GM12878 (cell line): ENCODE data around the gene AIFM1. TPM values are rescaled to one million over a fixed set of nuclear protein-coding genes. Genes with fewer than 3 reads are reported as not detected.

Experiments used
- CBFB ChIP-seq: IDR thresholded peaks from 2 replicates; pipeline ENCODE4 v1.6.1; 2016; ENCODE audit warnings: antibody characterized with exemption, low read depth
- CREB1 ChIP-seq: IDR thresholded peaks from 2 replicates; pipeline ENCODE4 v1.6.1; 2012; ENCODE audit warnings: low read depth, mild to moderate bottlenecking, inconsistent platforms
- EGR1 ChIP-seq, 2 experiments: IDR thresholded peaks; 1 replicate in 1 of 2; 2 replicates in 1 of 2; pipeline ENCODE4 v1.6.1; 2011 to 2012; ENCODE audit warnings: low read depth in 2 of 2, low read length in 2 of 2, borderline replicate concordance in 1 of 2, mild to moderate bottlenecking in 1 of 2, moderate library complexity in 1 of 2
- IKZF2 ChIP-seq, 2 experiments: fragments of 450-650 bp; IDR thresholded peaks; 2 replicates each; pipeline ENCODE4 v1.6.1; 2017; ENCODE audit warnings: mild to moderate bottlenecking in 2 of 2, moderate library complexity in 2 of 2
- LARP7 ChIP-seq: fragments of 450-650 bp; IDR thresholded peaks from 2 replicates; pipeline ENCODE4 v1.6.1; 2017; ENCODE audit warnings: mild to moderate bottlenecking
- MXI1 ChIP-seq: fragments of 150-350 bp; IDR thresholded peaks from 2 replicates; pipeline ENCODE4 v1.6.1; 2011; ENCODE audit warnings: low read depth, mild to moderate bottlenecking, inconsistent platforms, low read length, improper control_type of control experiment
- POLR2A ChIP-seq: IDR thresholded peaks from 2 replicates; pipeline ENCODE4 v1.6.1; 2011; ENCODE audit warnings: low read depth, mild to moderate bottlenecking, low read length
- SMAD1 ChIP-seq: fragments of 450-650 bp; IDR thresholded peaks from 2 replicates; pipeline ENCODE4 v1.6.1; 2018; ENCODE audit warnings: mild to moderate bottlenecking, low read depth; ENCODE audit not compliant: partially characterized antibody
- YY1 ChIP-seq: IDR thresholded peaks from 2 replicates; pipeline ENCODE4 v1.6.1; 2011; ENCODE audit warnings: low read depth, mild to moderate bottlenecking, low read length
- ZNF207 ChIP-seq: fragments of 450-650 bp; IDR thresholded peaks from 2 replicates; pipeline ENCODE4 v1.6.1; 2014; ENCODE audit warnings: antibody characterized with exemption, mild to moderate bottlenecking, borderline replicate concordance
- polyA plus RNA-seq, 11 experiments: library from polyadenylated mRNA; depleted of rRNA in 4 of 11; unstranded in 6 of 11; stranded (reverse) in 5 of 11; fragments of >200 nt; fragmentation: Nextera tagmentation in 4 of 11; fragmentation: Illumina TruSeq in 1 of 11; extraction: Ambion mirVana in 4 of 11; extraction: Trizol in 1 of 11; gene quantifications; 1 replicate in 1 of 11; 2 replicates in 10 of 11; pipeline versions ENCODE4 v1.2.1 to v1.2.3, GENCODE V29; 2011 to 2016; ENCODE audit warnings: inconsistent platforms in 2 of 11, missing spikeins in 2 of 11, low read depth in 1 of 11
- total RNA-seq, 4 experiments: library from RNA; depleted of rRNA in 3 of 4; stranded (reverse); fragments of >200 nt in 3 of 4; fragmentation: Illumina TruSeq in 1 of 4; extraction: Trizol in 1 of 4; gene quantifications; 2 replicates each; pipeline versions ENCODE4 v1.2.1 to v1.2.3, GENCODE V29; 2013 to 2021
- TF ChIP-seq, protein P1 (sequence below), 3 experiments: IDR thresholded peaks in 2 of 3; conservative IDR thresholded peaks in 1 of 3; 2 replicates each; pipeline ENCODE4 v1.5.1; 2011; ENCODE audit warnings: low read depth in 3 of 3, low read length in 3 of 3, mild to moderate bottlenecking in 3 of 3, control low read depth in 2 of 3, moderate library complexity in 2 of 3, inconsistent platforms in 1 of 3, mixed read lengths in 1 of 3; ENCODE audit not compliant: control insufficient read depth in 2 of 3, insufficient read depth in 1 of 3; ENCODE audit errors: extremely low read depth in 1 of 3
- TF ChIP-seq, protein P2 (sequence below): IDR thresholded peaks from 2 replicates; pipeline ENCODE4 v1.6.1; 2011; ENCODE audit warnings: borderline replicate concordance, low read depth, mild to moderate bottlenecking, moderate library complexity, mixed read lengths, low read length; ENCODE audit not compliant: insufficient read depth; ENCODE audit errors: extremely low read length
- TF ChIP-seq, protein P3 (sequence below): fragments of 450-650 bp; IDR thresholded peaks from 2 replicates; pipeline ENCODE4 v1.6.1; 2014; ENCODE audit warnings: mild to moderate bottlenecking
- TF ChIP-seq, protein P4 (sequence below): fragments of 450-650 bp; IDR thresholded peaks from 2 replicates; pipeline ENCODE4 v1.6.1; 2017; ENCODE audit warnings: mild to moderate bottlenecking, moderate library complexity
- TF ChIP-seq, protein P5 (sequence below): IDR thresholded peaks from 2 replicates; pipeline ENCODE4 v1.6.1; 2011; ENCODE audit warnings: mild to moderate bottlenecking, low read depth, low read length, moderate library complexity; ENCODE audit not compliant: insufficient replicate concordance
- TF ChIP-seq, protein P6 (sequence below): fragments of 450-650 bp; IDR thresholded peaks from 2 replicates; pipeline ENCODE4 v1.6.1; 2017; ENCODE audit warnings: antibody characterized with exemption, mild to moderate bottlenecking, moderate library complexity

AIFM1 gene
- total and polyA plus RNA-seq, 10 of the 15 experiments (the other 5 are each of a cell fraction or from before 2014, with no cell fraction given): 44.2 to 121 (median 80.0) TPM

DNA sequence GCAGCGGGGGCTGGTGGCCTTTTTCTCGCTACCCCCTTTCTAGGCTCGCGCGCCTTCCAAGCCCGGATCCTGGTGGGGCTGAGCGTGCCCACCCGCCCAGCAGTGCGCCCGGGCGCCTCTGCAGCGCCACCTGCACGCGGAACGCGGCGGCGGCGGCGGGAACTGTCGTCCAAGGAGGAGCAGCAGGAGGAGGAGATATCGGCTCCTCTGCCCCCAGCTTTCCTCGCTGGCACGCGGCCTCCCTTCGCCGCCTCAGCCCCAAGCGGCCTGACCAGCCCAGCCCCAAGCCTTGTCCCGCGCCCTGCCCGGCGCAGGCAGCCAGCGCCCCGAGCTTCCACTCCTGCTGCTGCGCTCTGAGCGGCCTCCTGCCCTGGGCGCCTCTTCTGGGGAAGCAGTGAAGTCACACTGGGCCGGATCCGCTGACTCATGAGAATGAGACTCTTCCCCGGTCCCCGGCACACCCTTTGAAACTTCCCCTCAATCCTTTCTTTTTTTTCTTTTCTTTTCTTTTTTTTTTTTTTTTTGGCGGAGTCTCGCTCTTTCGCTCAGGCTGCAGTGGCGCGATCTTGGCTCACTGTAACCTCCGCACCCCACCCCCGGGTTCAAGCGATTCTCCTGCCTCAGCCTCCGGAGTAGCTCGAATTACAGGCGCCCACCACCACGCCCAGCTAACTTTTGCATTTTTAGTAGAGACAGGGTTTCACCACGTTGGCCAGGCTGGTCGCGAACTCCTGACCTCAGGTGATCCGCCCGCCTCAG, 44.7 kb downstream of the AIFM1 start (continued):
- TF ChIP-seq, protein P1, sequence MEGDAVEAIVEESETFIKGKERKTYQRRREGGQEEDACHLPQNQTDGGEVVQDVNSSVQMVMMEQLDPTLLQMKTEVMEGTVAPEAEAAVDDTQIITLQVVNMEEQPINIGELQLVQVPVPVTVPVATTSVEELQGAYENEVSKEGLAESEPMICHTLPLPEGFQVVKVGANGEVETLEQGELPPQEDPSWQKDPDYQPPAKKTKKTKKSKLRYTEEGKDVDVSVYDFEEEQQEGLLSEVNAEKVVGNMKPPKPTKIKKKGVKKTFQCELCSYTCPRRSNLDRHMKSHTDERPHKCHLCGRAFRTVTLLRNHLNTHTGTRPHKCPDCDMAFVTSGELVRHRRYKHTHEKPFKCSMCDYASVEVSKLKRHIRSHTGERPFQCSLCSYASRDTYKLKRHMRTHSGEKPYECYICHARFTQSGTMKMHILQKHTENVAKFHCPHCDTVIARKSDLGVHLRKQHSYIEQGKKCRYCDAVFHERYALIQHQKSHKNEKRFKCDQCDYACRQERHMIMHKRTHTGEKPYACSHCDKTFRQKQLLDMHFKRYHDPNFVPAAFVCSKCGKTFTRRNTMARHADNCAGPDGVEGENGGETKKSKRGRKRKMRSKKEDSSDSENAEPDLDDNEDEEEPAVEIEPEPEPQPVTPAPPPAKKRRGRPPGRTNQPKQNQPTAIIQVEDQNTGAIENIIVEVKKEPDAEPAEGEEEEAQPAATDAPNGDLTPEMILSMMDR (IDR thresholded peaks at IDR 0.05 in 2 of 3, conservative IDR thresholded peaks at IDR 0.05 in 1 of 3; ENCODE audit: control insufficient read depth in 2 of 3, extremely low read depth in 1 of 3, insufficient read depth in 1 of 3, low read depth in 3 of 3, low read length in 3 of 3): peak; percentile 48 to 56 (median 53); a peak in 4 of 6 replicates
- TF ChIP-seq, protein P2, sequence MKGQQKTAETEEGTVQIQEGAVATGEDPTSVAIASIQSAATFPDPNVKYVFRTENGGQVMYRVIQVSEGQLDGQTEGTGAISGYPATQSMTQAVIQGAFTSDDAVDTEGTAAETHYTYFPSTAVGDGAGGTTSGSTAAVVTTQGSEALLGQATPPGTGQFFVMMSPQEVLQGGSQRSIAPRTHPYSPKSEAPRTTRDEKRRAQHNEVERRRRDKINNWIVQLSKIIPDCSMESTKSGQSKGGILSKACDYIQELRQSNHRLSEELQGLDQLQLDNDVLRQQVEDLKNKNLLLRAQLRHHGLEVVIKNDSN: no peak
- TF ChIP-seq MXI1: no peak
- TF ChIP-seq, protein P3, sequence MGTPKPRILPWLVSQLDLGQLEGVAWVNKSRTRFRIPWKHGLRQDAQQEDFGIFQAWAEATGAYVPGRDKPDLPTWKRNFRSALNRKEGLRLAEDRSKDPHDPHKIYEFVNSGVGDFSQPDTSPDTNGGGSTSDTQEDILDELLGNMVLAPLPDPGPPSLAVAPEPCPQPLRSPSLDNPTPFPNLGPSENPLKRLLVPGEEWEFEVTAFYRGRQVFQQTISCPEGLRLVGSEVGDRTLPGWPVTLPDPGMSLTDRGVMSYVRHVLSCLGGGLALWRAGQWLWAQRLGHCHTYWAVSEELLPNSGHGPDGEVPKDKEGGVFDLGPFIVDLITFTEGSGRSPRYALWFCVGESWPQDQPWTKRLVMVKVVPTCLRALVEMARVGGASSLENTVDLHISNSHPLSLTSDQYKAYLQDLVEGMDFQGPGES: no peak
- TF ChIP-seq, protein P4, sequence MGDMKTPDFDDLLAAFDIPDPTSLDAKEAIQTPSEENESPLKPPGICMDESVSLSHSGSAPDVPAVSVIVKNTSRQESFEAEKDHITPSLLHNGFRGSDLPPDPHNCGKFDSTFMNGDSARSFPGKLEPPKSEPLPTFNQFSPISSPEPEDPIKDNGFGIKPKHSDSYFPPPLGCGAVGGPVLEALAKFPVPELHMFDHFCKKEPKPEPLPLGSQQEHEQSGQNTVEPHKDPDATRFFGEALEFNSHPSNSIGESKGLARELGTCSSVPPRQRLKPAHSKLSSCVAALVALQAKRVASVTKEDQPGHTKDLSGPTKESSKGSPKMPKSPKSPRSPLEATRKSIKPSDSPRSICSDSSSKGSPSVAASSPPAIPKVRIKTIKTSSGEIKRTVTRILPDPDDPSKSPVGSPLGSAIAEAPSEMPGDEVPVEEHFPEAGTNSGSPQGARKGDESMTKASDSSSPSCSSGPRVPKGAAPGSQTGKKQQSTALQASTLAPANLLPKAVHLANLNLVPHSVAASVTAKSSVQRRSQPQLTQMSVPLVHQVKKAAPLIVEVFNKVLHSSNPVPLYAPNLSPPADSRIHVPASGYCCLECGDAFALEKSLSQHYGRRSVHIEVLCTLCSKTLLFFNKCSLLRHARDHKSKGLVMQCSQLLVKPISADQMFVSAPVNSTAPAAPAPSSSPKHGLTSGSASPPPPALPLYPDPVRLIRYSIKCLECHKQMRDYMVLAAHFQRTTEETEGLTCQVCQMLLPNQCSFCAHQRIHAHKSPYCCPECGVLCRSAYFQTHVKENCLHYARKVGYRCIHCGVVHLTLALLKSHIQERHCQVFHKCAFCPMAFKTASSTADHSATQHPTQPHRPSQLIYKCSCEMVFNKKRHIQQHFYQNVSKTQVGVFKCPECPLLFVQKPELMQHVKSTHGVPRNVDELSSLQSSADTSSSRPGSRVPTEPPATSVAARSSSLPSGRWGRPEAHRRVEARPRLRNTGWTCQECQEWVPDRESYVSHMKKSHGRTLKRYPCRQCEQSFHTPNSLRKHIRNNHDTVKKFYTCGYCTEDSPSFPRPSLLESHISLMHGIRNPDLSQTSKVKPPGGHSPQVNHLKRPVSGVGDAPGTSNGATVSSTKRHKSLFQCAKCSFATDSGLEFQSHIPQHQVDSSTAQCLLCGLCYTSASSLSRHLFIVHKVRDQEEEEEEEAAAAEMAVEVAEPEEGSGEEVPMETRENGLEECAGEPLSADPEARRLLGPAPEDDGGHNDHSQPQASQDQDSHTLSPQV: no peak
- no peak for TF ChIP-seq CREB1
- TF ChIP-seq EGR1 (IDR thresholded peaks at IDR 0.05; ENCODE audit: borderline replicate concordance in 1 of 2, low read depth in 2 of 2, low read length in 2 of 2): no peak
- no peak for TF ChIP-seq CBFB
- TF ChIP-seq POLR2A: peak; percentile 45; the same call in 1 of the 2 replicates
- TF ChIP-seq SMAD1: no peak
- TF ChIP-seq, protein P5, sequence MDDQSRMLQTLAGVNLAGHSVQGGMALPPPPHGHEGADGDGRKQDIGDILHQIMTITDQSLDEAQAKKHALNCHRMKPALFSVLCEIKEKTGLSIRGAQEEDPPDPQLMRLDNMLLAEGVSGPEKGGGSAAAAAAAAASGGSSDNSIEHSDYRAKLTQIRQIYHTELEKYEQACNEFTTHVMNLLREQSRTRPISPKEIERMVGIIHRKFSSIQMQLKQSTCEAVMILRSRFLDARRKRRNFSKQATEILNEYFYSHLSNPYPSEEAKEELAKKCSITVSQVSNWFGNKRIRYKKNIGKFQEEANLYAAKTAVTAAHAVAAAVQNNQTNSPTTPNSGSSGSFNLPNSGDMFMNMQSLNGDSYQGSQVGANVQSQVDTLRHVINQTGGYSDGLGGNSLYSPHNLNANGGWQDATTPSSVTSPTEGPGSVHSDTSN: no peak
- TF ChIP-seq ZNF207: no peak
- peak; percentile 74 for TF ChIP-seq LARP7
- peak in 1 of 2 experiments; percentile 31; a peak in 1 of 4 replicates for TF ChIP-seq IKZF2 (IDR thresholded peaks at IDR 0.05)
- TF ChIP-seq YY1: 0 out of 2 replicates have a peak, but pooled peaks have one; percentile 39
- TF ChIP-seq, protein P6, sequence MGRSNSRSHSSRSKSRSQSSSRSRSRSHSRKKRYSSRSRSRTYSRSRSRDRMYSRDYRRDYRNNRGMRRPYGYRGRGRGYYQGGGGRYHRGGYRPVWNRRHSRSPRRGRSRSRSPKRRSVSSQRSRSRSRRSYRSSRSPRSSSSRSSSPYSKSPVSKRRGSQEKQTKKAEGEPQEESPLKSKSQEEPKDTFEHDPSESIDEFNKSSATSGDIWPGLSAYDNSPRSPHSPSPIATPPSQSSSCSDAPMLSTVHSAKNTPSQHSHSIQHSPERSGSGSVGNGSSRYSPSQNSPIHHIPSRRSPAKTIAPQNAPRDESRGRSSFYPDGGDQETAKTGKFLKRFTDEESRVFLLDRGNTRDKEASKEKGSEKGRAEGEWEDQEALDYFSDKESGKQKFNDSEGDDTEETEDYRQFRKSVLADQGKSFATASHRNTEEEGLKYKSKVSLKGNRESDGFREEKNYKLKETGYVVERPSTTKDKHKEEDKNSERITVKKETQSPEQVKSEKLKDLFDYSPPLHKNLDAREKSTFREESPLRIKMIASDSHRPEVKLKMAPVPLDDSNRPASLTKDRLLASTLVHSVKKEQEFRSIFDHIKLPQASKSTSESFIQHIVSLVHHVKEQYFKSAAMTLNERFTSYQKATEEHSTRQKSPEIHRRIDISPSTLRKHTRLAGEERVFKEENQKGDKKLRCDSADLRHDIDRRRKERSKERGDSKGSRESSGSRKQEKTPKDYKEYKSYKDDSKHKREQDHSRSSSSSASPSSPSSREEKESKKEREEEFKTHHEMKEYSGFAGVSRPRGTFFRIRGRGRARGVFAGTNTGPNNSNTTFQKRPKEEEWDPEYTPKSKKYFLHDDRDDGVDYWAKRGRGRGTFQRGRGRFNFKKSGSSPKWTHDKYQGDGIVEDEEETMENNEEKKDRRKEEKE: no peak
